ENCODE results near the gene IQGAP2.
"Not testable (repeated sequence)": the region's sequence is repeated elsewhere in the genome, so short reads cannot be mapped to it uniquely, and the experiment has no call there.

The IQGAP2 gene

GRCh38 chr5:76602094-76602726 is 199.1 kb downstream of the IQGAP2 start:
- no peaks in the 10 kb centered on the region for H3F3A ChIP-seq (ENCODE audit: insufficient read depth)
- no peaks in the 10 kb centered on the region for H3K27me3 ChIP-seq (ENCODE audit: low read length)
- H3K36me3 ChIP-seq (ENCODE audit: low read length) = no peaks in the 10 kb centered on the region

GRCh38 chr5:76603991-76604390 is 200.9 kb downstream of the IQGAP2 start:
- not testable (repeated sequence) for H3F3A ChIP-seq (ENCODE audit: insufficient read depth); H3K27ac ChIP-seq (ENCODE audit: low read depth, low read length); H3K4me2 ChIP-seq (ENCODE audit: low read depth, low read length, poor library complexity, severe bottlenecking); H2AFZ ChIP-seq (ENCODE audit: low read depth, low read length, severe bottlenecking); H4K20me1 ChIP-seq (ENCODE audit: low read depth, low read length); H3K36me3 ChIP-seq (ENCODE audit: low read length); H3K27me3 ChIP-seq (ENCODE audit: low read length); H3K79me2 ChIP-seq (ENCODE audit: insufficient read depth, low read length); H3K9me2 ChIP-seq (replicated peaks; ENCODE audit: insufficient read depth, low read length); H3K4me3 ChIP-seq (ENCODE audit: insufficient read depth, low read length, poor library complexity, severe bottlenecking); H3K9me3 ChIP-seq (ENCODE audit: insufficient read depth, low read length); H3K9ac ChIP-seq (ENCODE audit: low read length)

More at GRCh38 chr5:76602094-76602726, 199.1 kb downstream of the IQGAP2 start:
- Histone ChIP-seq H3K9me2 (replicated peaks; ENCODE audit: insufficient read depth, low read length) (no peaks in the 10 kb centered on the region), H2AFZ (ENCODE audit: low read depth, low read length, severe bottlenecking) (no peak overlapping the region), H3K27ac (ENCODE audit: low read depth, low read length) (no peak overlapping the region), H3K79me2 (ENCODE audit: insufficient read depth, low read length) (no peaks in the 10 kb centered on the region), H3K4me2 (ENCODE audit: low read depth, low read length, poor library complexity, severe bottlenecking) (no peak overlapping the region), H3K9ac (ENCODE audit: low read length) (no peak overlapping the region), H4K20me1 (ENCODE audit: low read depth, low read length) (no peaks in the 10 kb centered on the region), H3K9me3 (ENCODE audit: insufficient read depth, low read length) (no peaks in the 10 kb centered on the region), H3K4me3 (ENCODE audit: insufficient read depth, low read length, poor library complexity, severe bottlenecking) (no peak overlapping the region)
- no peak for TF ChIP-seq CTCF (IDR thresholded peaks at IDR 0.05; ENCODE audit: insufficient read depth, low read length, poor library complexity, severe bottlenecking)
- TF ChIP-seq EZH2phosphoT487 (conservative IDR thresholded peaks at IDR 0.05; ENCODE audit: low read length) = no peak

GRCh38 chr5:76604838-76605237 is 201.8 kb downstream of the IQGAP2 start:
- H3K4me2 ChIP-seq (ENCODE audit: low read depth, low read length, poor library complexity, severe bottlenecking) = no peak overlapping the region
- H3K4me3 ChIP-seq (ENCODE audit: insufficient read depth, low read length, poor library complexity, severe bottlenecking) = no peak overlapping the region
- H3K27me3 ChIP-seq (ENCODE audit: low read length) = no peaks in the 10 kb centered on the region
- no peaks in the 10 kb centered on the region for H3K79me2 ChIP-seq (ENCODE audit: insufficient read depth, low read length)
- H3K9me2 ChIP-seq (replicated peaks; ENCODE audit: insufficient read depth, low read length) = no peaks in the 10 kb centered on the region
- H3K9me3 ChIP-seq (ENCODE audit: insufficient read depth, low read length) = no peaks in the 10 kb centered on the region
- TF ChIP-seq CTCF (IDR thresholded peaks at IDR 0.05; ENCODE audit: insufficient read depth, low read length, poor library complexity, severe bottlenecking) (no peak), EZH2phosphoT487 (conservative IDR thresholded peaks at IDR 0.05; ENCODE audit: low read length) (no peak)
- H4K20me1 ChIP-seq (ENCODE audit: low read depth, low read length) = no peaks in the 10 kb centered on the region
- no peak overlapping the region for H3K27ac ChIP-seq (ENCODE audit: low read depth, low read length)
- H2AFZ ChIP-seq (ENCODE audit: low read depth, low read length, severe bottlenecking) = no peak overlapping the region
- no peak overlapping the region for H3K9ac ChIP-seq (ENCODE audit: low read length)
- H3K36me3 ChIP-seq (ENCODE audit: low read length) = no peaks in the 10 kb centered on the region
- H3F3A ChIP-seq (ENCODE audit: insufficient read depth) = no peaks in the 10 kb centered on the region

GRCh38 chr5:76606701-76607100 is 203.6 kb downstream of the IQGAP2 start:
- Histone ChIP-seq H3K9me3 (ENCODE audit: insufficient read depth, low read length) (no peaks in the 10 kb centered on the region), H3K9ac (ENCODE audit: low read length) (no peak overlapping the region), H3K9me2 (replicated peaks; ENCODE audit: insufficient read depth, low read length) (no peaks in the 10 kb centered on the region), H3K4me3 (ENCODE audit: insufficient read depth, low read length, poor library complexity, severe bottlenecking) (no peak overlapping the region), H3K27ac (ENCODE audit: low read depth, low read length) (no peak overlapping the region), H3K79me2 (ENCODE audit: insufficient read depth, low read length) (no peaks in the 10 kb centered on the region), H3K4me2 (ENCODE audit: low read depth, low read length, poor library complexity, severe bottlenecking) (no peak overlapping the region), H2AFZ (ENCODE audit: low read depth, low read length, severe bottlenecking) (no peak overlapping the region), H3F3A (ENCODE audit: insufficient read depth) (no peaks in the 10 kb centered on the region), H4K20me1 (ENCODE audit: low read depth, low read length) (no peaks in the 10 kb centered on the region), H3K27me3 (ENCODE audit: low read length) (no peaks in the 10 kb centered on the region), H3K36me3 (ENCODE audit: low read length) (no peaks in the 10 kb centered on the region)
- TF ChIP-seq EZH2phosphoT487 (conservative IDR thresholded peaks at IDR 0.05; ENCODE audit: low read length) = no peak
- TF ChIP-seq CTCF (IDR thresholded peaks at IDR 0.05; ENCODE audit: insufficient read depth, low read length, poor library complexity, severe bottlenecking) = no peak

Data from SU-DHL-6 (cell line).